Activated naive CD8-positive, alpha-beta T cell treated with anti-CD3 and anti-CD28 coated beads, Interleukin-2, amount 10 ng/mL, durations not matched to agents 7 days and 5 days (primary cell): ENCODE measurements around the gene CTNNA2. TPM values are rescaled to one million over a fixed set of nuclear protein-coding genes. Genes with fewer than 3 reads are reported as not detected.

Experiments
- ATAC-seq: fragments of 150-1000 bp; cut with Tn5 transposase; one replicate; pipeline ENCODE4 v1.10.0; 2021; ENCODE audit warnings: low read depth, moderate library complexity
- POLR2A ChIA-PET: fragments of 350-600 bp; sonication (Branson Sonifier 250); formaldehyde crosslinking; loops from one replicate; lab custom pipeline; 2021; ENCODE audit warnings: antibody characterized with exemption; lab: Charles Lee
- DNase-seq: peaks from one replicate; pipeline ENCODE4 v3.0.0; 2021
- H3K27ac Mint-ChIP-seq: one replicate; pipeline ENCODE4 v1.8.0; 2022; ENCODE audit warnings: mild to moderate bottlenecking, mixed read lengths
- H3K27me3 Mint-ChIP-seq: one replicate; pipeline ENCODE4 v1.8.0; 2022; ENCODE audit warnings: mild to moderate bottlenecking, moderate library complexity, mixed read lengths
- H3K36me3 Mint-ChIP-seq: one replicate; pipeline ENCODE4 v1.8.0; 2021; ENCODE audit warnings: mild to moderate bottlenecking, mixed read lengths
- H3K4me1 Mint-ChIP-seq: one replicate; pipeline ENCODE4 v1.8.0; 2021; ENCODE audit warnings: mixed read lengths
- H3K4me3 Mint-ChIP-seq: one replicate; pipeline ENCODE4 v1.8.0; 2022; ENCODE audit warnings: mild to moderate bottlenecking, moderate library complexity, mixed read lengths
- H3K9me3 Mint-ChIP-seq: one replicate; pipeline ENCODE4 v1.8.0; 2021; ENCODE audit warnings: mixed read lengths
- total RNA-seq, 2 experiments: library from RNA; stranded (reverse); gene quantifications; one replicate each; pipeline ENCODE4 v1.2.3, GENCODE V29; 2021

The CTNNA2 gene
- total RNA-seq, 2 experiments from 2014 or later = not detected

DNA sequence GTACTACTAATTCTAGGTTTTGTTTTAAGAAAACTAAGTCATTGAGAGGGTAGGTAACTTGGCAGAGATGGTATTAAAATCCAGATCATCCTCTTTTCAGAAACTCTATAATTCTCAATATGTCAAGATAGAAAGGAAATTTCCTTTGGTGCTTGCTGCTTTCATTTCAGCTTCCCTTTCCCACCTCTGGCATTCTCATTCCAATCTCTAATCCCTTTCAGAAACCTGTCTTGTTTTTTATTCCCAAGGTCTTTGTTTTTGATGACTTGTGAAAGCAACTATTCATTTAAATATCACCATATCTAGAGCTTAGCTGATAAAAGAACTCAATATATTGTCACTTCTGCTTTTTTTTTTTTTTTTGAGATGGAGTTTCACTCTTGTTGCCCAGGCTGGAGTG lies 1034.5 kb downstream of the CTNNA2 start:
- Mint-ChIP-seq H3K4me1 (no peaks in the 10 kb centered on the region), H3K36me3 (no peaks in the 10 kb centered on the region), H3K9me3 (no peaks in the 10 kb centered on the region), H3K27me3 (no peaks in the 10 kb centered on the region), H3K27ac (no peak overlapping the region), H3K4me3 (no peak overlapping the region)
- ATAC-seq (no peak), DNase-seq (no peak)
- POLR2A ChIA-PET = no interaction called here

- no peak for ATAC-seq
- H3K36me3 Mint-ChIP-seq = no peaks in the 10 kb centered on the region
- no peak overlapping the region for H3K4me3 Mint-ChIP-seq
- H3K9me3 Mint-ChIP-seq = no peaks in the 10 kb centered on the region
- no peak for DNase-seq
- POLR2A ChIA-PET = no interaction called here
- no peak overlapping the region for H3K27ac Mint-ChIP-seq
- no peaks in the 10 kb centered on the region for H3K4me1 Mint-ChIP-seq
- no peaks in the 10 kb centered on the region for H3K27me3 Mint-ChIP-seq
These were observed 1035.6 kb downstream of the CTNNA2 start for GRCh38 chr2:80548469-80548868.

- no peak overlapping the region for H3K4me3 Mint-ChIP-seq
- H3K36me3 Mint-ChIP-seq = no peaks in the 10 kb centered on the region
- no peak for ATAC-seq
- H3K27ac Mint-ChIP-seq = no peak overlapping the region
- no peak for DNase-seq
- no peaks in the 10 kb centered on the region for H3K27me3 Mint-ChIP-seq
- POLR2A ChIA-PET = no interaction called here
- H3K9me3 Mint-ChIP-seq = no peaks in the 10 kb centered on the region
- H3K4me1 Mint-ChIP-seq = no peaks in the 10 kb centered on the region
These were observed 1037.0 kb downstream of the CTNNA2 start for GRCh38 chr2:80549901-80550300.

DNA sequence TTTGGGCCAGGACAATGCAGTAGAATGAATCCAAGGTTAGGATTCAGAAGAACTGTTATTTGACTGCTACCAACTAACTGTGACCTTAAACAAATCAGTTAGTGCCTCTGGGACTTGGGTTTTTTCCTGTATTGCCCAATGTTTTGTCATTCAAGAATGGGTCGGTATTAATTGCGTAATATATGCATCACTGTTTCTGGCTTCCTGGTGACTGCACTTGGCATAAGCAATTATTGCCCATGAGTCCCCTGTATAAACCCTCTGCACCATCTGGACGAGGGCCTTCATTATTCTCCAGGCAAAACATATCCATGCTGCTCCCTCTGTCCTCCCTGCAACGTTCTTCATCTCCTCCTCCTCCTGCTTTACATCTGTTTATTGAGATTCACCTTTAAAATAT lies 1047.5 kb downstream of the CTNNA2 start:
- POLR2A ChIA-PET = no interaction called here
- Mint-ChIP-seq H3K27ac (no peak overlapping the region), H3K9me3 (peaks cover 3% of the 10 kb centered on the region), H3K4me3 (no peak overlapping the region), H3K27me3 (no peaks in the 10 kb centered on the region), H3K36me3 (no peaks in the 10 kb centered on the region), H3K4me1 (no peaks in the 10 kb centered on the region)
- no peak for ATAC-seq
- DNase-seq = no peak

- POLR2A ChIA-PET = no interaction called here
- Mint-ChIP-seq H3K36me3 (no peaks in the 10 kb centered on the region), H3K27me3 (no peaks in the 10 kb centered on the region)
These were observed 1055.2 kb downstream of the CTNNA2 start for GRCh38 chr2:80568011-80568410.

DNA sequence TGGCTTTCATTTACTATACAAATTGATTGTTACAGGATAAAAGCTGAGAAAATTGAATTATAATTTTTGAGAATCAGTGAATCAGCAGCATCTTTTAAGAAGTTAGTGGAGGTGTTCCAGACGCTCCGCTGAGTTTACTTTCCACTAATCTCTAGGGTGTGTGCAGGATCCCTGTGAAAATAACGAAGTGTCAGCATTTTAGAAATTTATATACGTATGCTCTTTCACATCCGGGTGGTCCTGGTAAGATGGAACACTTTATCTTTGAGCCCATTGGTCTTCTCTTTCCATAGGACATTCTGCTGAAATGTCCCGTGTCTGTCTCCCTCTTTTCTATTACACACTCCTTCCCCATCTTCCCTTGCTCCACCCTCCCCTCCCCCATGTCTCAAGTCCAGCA lies 1060.3 kb downstream of the CTNNA2 start:
- H3K9me3 Mint-ChIP-seq = no peaks in the 10 kb centered on the region
- no peaks in the 10 kb centered on the region for H3K4me1 Mint-ChIP-seq
- DNase-seq (no peak), ATAC-seq (no peak)
- POLR2A ChIA-PET = no interaction called here
- H3K36me3 Mint-ChIP-seq = no peaks in the 10 kb centered on the region
- H3K4me3 Mint-ChIP-seq = no peak overlapping the region
- no peak overlapping the region for H3K27ac Mint-ChIP-seq
- H3K27me3 Mint-ChIP-seq = no peaks in the 10 kb centered on the region

More at GRCh38 chr2:80568011-80568410, 1055.2 kb downstream of the CTNNA2 start:
- DNase-seq = no peak
- no peak overlapping the region for H3K27ac Mint-ChIP-seq
- ATAC-seq = no peak
- no peaks in the 10 kb centered on the region for H3K4me1 Mint-ChIP-seq
- H3K9me3 Mint-ChIP-seq = no peaks in the 10 kb centered on the region
- no peak overlapping the region for H3K4me3 Mint-ChIP-seq

DNA sequence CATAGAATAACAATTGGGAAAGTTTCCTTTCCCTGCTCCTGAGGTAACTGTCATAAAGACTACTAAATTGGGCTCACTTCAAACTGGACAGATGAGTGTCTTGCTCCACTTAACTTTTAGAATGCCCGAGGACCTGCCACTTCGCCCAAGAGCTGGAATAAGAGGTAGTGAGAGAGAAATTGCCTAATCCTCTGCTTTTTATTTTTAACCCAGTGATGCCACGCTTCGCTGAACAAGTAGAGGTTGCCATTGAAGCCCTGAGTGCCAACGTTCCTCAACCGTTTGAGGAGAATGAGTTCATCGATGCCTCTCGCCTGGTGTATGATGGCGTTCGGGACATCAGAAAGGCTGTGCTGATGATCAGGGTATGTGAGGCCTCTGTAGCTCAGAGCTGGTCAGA lies 1061.1 kb downstream of the CTNNA2 start:
- Mint-ChIP-seq H3K4me1 (no peaks in the 10 kb centered on the region), H3K36me3 (no peaks in the 10 kb centered on the region)

GRCh38 chr2:80579756-80580155 lies 1066.9 kb downstream of the CTNNA2 start:
- ATAC-seq = no peak

More for the DNA sequence above, 1061.1 kb downstream of the CTNNA2 start:
- Mint-ChIP-seq H3K9me3 (no peaks in the 10 kb centered on the region), H3K27me3 (no peaks in the 10 kb centered on the region), H3K4me3 (no peak overlapping the region), H3K27ac (no peak overlapping the region)
- no peak for ATAC-seq
- DNase-seq = no peak
- POLR2A ChIA-PET = no interaction called here

DNA sequence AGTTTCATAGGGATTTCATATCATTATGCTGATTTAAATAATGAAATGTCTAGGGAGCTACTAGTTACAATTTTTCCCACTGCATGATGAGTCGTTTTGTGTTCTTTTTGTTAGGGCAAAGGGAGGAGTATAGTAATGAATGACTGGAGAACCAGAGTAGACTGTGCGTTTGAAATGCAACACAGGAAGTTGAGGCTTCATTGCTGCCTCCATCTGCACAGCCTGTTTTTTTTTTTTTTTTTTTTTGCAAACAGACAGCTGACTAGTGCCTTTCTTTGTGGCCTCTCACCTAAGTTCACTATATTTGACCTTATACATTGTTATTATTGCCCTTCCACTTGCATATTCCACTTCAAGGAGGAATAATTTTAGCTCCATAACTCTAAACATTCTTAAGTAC lies 1078.4 kb downstream of the CTNNA2 start:
- H3K4me3 Mint-ChIP-seq = no peak overlapping the region
- H3K36me3 Mint-ChIP-seq = peaks cover 1% of the 10 kb centered on the region
- no peak for ATAC-seq
- no peak for DNase-seq
- POLR2A ChIA-PET = no interaction called here
- no peaks in the 10 kb centered on the region for H3K27me3 Mint-ChIP-seq
- no peaks in the 10 kb centered on the region for H3K4me1 Mint-ChIP-seq
- no peak overlapping the region for H3K27ac Mint-ChIP-seq
- peaks cover 3% of the 10 kb centered on the region for H3K9me3 Mint-ChIP-seq

More at GRCh38 chr2:80579756-80580155, 1066.9 kb downstream of the CTNNA2 start:
- Mint-ChIP-seq H3K36me3 (no peaks in the 10 kb centered on the region), H3K4me3 (no peak overlapping the region), H3K27ac (no peak overlapping the region), H3K27me3 (no peaks in the 10 kb centered on the region), H3K4me1 (no peaks in the 10 kb centered on the region), H3K9me3 (no peaks in the 10 kb centered on the region)
- no peak for DNase-seq
- POLR2A ChIA-PET = no interaction called here

GRCh38 chr2:80592106-80592505 lies 1079.3 kb downstream of the CTNNA2 start:
- ATAC-seq (no peak), DNase-seq (no peak)
- Mint-ChIP-seq H3K4me3 (no peak overlapping the region), H3K27ac (no peak overlapping the region), H3K4me1 (no peaks in the 10 kb centered on the region), H3K36me3 (peaks cover 1% of the 10 kb centered on the region), H3K27me3 (no peaks in the 10 kb centered on the region), H3K9me3 (peaks cover 5% of the 10 kb centered on the region)
- POLR2A ChIA-PET = no interaction called here

GRCh38 chr2:80610108-80610507 lies 1097.3 kb downstream of the CTNNA2 start:
- Mint-ChIP-seq H3K27me3 (no peaks in the 10 kb centered on the region), H3K9me3 (peaks cover 4% of the 10 kb centered on the region), H3K4me3 (no peak overlapping the region), H3K27ac (no peak overlapping the region), H3K4me1 (no peaks in the 10 kb centered on the region), H3K36me3 (no peaks in the 10 kb centered on the region)
- ATAC-seq = no peak
- no peak for DNase-seq
- POLR2A ChIA-PET = no interaction called here

DNA sequence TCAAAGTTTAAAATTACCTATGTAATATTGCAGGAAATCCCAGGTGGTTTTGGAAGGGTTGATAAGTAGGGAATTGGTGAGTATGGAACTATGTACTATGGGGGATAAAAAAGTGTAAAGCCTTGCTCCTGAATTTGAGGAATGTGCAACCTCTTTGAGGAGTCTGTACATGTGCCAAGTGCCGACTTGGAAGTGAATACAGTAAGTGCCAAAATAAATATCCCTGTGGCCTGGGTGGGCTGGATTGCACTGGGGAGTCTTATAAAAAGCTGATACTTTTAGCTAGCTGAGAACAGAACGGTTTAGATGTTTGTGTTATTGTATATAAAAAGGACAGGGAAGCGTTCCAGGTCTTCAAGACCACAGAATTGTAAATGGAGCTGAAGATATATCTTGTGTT lies 1108.8 kb downstream of the CTNNA2 start:
- H3K27me3 Mint-ChIP-seq = no peaks in the 10 kb centered on the region
- POLR2A ChIA-PET = no interaction called here
- H3K4me1 Mint-ChIP-seq = no peaks in the 10 kb centered on the region
- peaks cover 7% of the 10 kb centered on the region for H3K9me3 Mint-ChIP-seq
- no peaks in the 10 kb centered on the region for H3K36me3 Mint-ChIP-seq
- DNase-seq (no peak), ATAC-seq (no peak)
- H3K27ac Mint-ChIP-seq = no peak overlapping the region
- H3K4me3 Mint-ChIP-seq = no peak overlapping the region

DNA sequence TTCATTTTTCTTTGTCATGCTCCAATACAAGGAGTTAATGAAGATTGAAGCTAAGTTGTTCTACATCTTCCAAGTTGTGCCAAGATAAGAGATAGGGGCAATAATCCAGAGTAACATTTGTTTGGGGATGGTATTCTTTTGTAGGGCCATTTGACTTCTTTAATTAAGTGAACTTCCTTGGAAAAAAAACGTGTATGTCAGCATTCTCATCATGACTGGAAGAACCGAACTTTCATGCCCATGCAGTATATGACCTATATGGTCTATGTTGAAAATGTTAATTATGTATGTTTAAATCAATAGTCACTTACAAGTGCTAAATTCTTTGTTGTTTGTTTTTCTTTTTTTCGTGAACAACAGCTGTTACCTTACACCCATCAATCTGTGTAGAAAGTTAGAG lies 1111.2 kb downstream of the CTNNA2 start:
- ATAC-seq (no peak), DNase-seq (no peak)
- POLR2A ChIA-PET = no interaction called here
- Mint-ChIP-seq H3K4me3 (no peak overlapping the region), H3K36me3 (no peaks in the 10 kb centered on the region), H3K4me1 (no peaks in the 10 kb centered on the region), H3K9me3 (peaks cover 6% of the 10 kb centered on the region), H3K27ac (no peak overlapping the region), H3K27me3 (no peaks in the 10 kb centered on the region)

GRCh38 chr2:80634590-80634989 lies 1121.7 kb downstream of the CTNNA2 start:
- DNase-seq (no peak), ATAC-seq (no peak)

GRCh38 chr2:80638783-80639182 lies 1125.9 kb downstream of the CTNNA2 start:
- DNase-seq = no peak
- Mint-ChIP-seq H3K27ac (no peak overlapping the region), H3K4me3 (no peak overlapping the region), H3K4me1 (no peaks in the 10 kb centered on the region), H3K36me3 (no peaks in the 10 kb centered on the region), H3K27me3 (no peaks in the 10 kb centered on the region), H3K9me3 (peaks cover 6% of the 10 kb centered on the region)
- POLR2A ChIA-PET = no interaction called here
- ATAC-seq = no peak

More at GRCh38 chr2:80634590-80634989, 1121.7 kb downstream of the CTNNA2 start:
- Mint-ChIP-seq H3K27ac (no peak overlapping the region), H3K9me3 (peaks cover 2% of the 10 kb centered on the region), H3K36me3 (no peaks in the 10 kb centered on the region), H3K4me3 (no peak overlapping the region), H3K27me3 (no peaks in the 10 kb centered on the region), H3K4me1 (no peaks in the 10 kb centered on the region)
- POLR2A ChIA-PET = no interaction called here
